GM21390 (cell line): ENCODE measurements around the gene ARL13A.
"Not testable (repeated sequence)": the region's sequence is repeated elsewhere in the genome, so short reads cannot be mapped to it uniquely, and the experiment has no call there.

Source experiments
- ATAC-seq: cut with Tn5 transposase; IDR thresholded peaks from one replicate; pipeline ENCODE4 v1.9.1; 2021; ENCODE audit not compliant: unreplicated experiment

ARL13A gene

GRCh38 chrX:100984818-100985217 lies 15.3 kb downstream of the ARL13A start:
- ATAC-seq: no peak

- no peak for ATAC-seq
Observed at GRCh38 chrX:100990139-100990538, 20.6 kb downstream of the ARL13A start.

- peak; percentile 98 for ATAC-seq
Observed at GRCh38 chrX:100994352-100995281, 25.1 kb downstream of the ARL13A start.

- no peak for ATAC-seq
Observed at GRCh38 chrX:100995469-100995868, 26.0 kb downstream of the ARL13A start.

GRCh38 chrX:100999451-100999850 lies 29.9 kb downstream of the ARL13A start:
- no peak for ATAC-seq

- no peak for ATAC-seq
Observed at GRCh38 chrX:101009090-101009489, 39.6 kb downstream of the ARL13A start.

GRCh38 chrX:101012031-101012430 lies 42.5 kb downstream of the ARL13A start:
- ATAC-seq: not testable (repeated sequence)

GRCh38 chrX:101022020-101022419 lies 52.5 kb downstream of the ARL13A start:
- ATAC-seq: no peak

- no peak for ATAC-seq
Observed at GRCh38 chrX:101025126-101025525, 55.6 kb downstream of the ARL13A start.

- no peak for ATAC-seq
Observed at GRCh38 chrX:101028562-101028961, 59.1 kb downstream of the ARL13A start.

- ATAC-seq: no peak
Observed at GRCh38 chrX:101029665-101030064, 60.2 kb downstream of the ARL13A start.

GRCh38 chrX:101037231-101037630 lies 67.7 kb downstream of the ARL13A start:
- no peak for ATAC-seq

- no peak for ATAC-seq
Observed at GRCh38 chrX:101040197-101040596, 70.7 kb downstream of the ARL13A start.
